Vagina (tissue), 2 donors: Measurements from ENCODE around the gene SMAP1.

Source experiments
- CTCF ChIP-seq, 3 experiments: fragments of 450-650 bp in 2 of 3; fragments of 200-600 bp in 1 of 3; sonication (generic) in 1 of 3; IDR thresholded peaks; one replicate each; pipeline ENCODE4 v1.5.1; 2017 to 2019; ENCODE audit warnings: antibody characterized with exemption in 3 of 3, mild to moderate bottlenecking in 2 of 3, moderate library complexity in 2 of 3
- POLR2A ChIP-seq, 2 donors: fragments of 450-650 bp; IDR thresholded peaks; one replicate each; pipeline ENCODE4 v1.6.1; 2017; ENCODE audit warnings: antibody characterized with exemption in 2 of 2, mild to moderate bottlenecking in 2 of 2, moderate library complexity in 2 of 2
- POLR2AphosphoS5 ChIP-seq, 2 donors: sonication (generic); formaldehyde crosslinking; IDR thresholded peaks; one replicate each; pipeline ENCODE4 v1.9.0; 2017; ENCODE audit warnings: antibody characterized with exemption in 2 of 2, mild to moderate bottlenecking in 2 of 2, low read depth in 1 of 2; ENCODE audit not compliant: insufficient read depth in 1 of 2

- TF ChIP-seq CTCF (IDR thresholded peaks at IDR 0.05) (no peak), POLR2A (IDR thresholded peaks at IDR 0.05) (no peak), POLR2AphosphoS5 (IDR thresholded peaks at IDR 0.05; ENCODE audit: insufficient read depth in 1 of 2, low read depth in 1 of 2) (no peak)
Observed at GRCh38 chr6:70734381-70734780, 66.7 kb downstream of the SMAP1 start.
